Astrocyte of the spinal cord (primary cell): Measurements from ENCODE around the gene OGFOD1.
A peak's percentile ranks its signal among the peaks of the same experiment; 100 is the strongest.

Experiments used
- DNase-seq: peaks from one replicate; pipeline ENCODE4 v3.0.0; 2011; ENCODE audit warnings: low read depth, low spot score
- H3K4me3 ChIP-seq: 2 replicates; pipeline ENCODE4 v1.5.1; 2011; ENCODE audit warnings: low read depth, mild to moderate bottlenecking, low read length, moderate library complexity
- CTCF ChIP-seq: IDR thresholded peaks from 2 replicates; pipeline ENCODE4 v1.5.1; 2012; ENCODE audit warnings: low read depth, mild to moderate bottlenecking, low read length, inconsistent platforms
- in situ Hi-C: cut with HindIII; loops from 2 replicates; pipeline ENCODE4 v1.10.0; 2017; ENCODE audit warnings: low sequenced_read_pairs

The OGFOD1 gene

GRCh38 chr16:56448005-56448404 lies 3.3 kb upstream of the OGFOD1 start:
- TF ChIP-seq CTCF, result no peak
- H3K4me3 ChIP-seq, result no peak overlapping the region
- DNase-seq, result no peak
- in situ Hi-C loops, result no loop called here

- TF ChIP-seq CTCF, result no peak
- peak overlapping the region; percentile 97 for H3K4me3 ChIP-seq
- DNase-seq, result no peak
- in situ Hi-C loops, result no loop called here
Observed at GRCh38 chr16:56450275-56450985, 924 bp upstream of the OGFOD1 start.

- H3K4me3 ChIP-seq, result peak overlapping the region; percentile 97
- in situ Hi-C loops, result no loop called here
- peak; percentile 41 for DNase-seq
- TF ChIP-seq CTCF, result no peak
Observed at GRCh38 chr16:56451753-56452689, 667 bp downstream of the OGFOD1 start.

- no peak overlapping the region for H3K4me3 ChIP-seq
- no peak for DNase-seq
- no peak for TF ChIP-seq CTCF
- in situ Hi-C loops, result no loop called here
Observed at GRCh38 chr16:56457927-56458470, 6.6 kb downstream of the OGFOD1 start.

- in situ Hi-C loops, result no loop called here
- no peak for DNase-seq
- TF ChIP-seq CTCF, result no peak
- H3K4me3 ChIP-seq, result no peak overlapping the region
Observed at GRCh38 chr16:56460101-56460500, 8.7 kb downstream of the OGFOD1 start.

GRCh38 chr16:56462064-56462796 lies 10.9 kb downstream of the OGFOD1 start:
- no peak for TF ChIP-seq CTCF
- in situ Hi-C loops, result no loop called here
- no peak overlapping the region for H3K4me3 ChIP-seq
- DNase-seq, result no peak
